Measurements from ENCODE around the gene COASY. TPM values are rescaled to one million over a fixed set of nuclear protein-coding genes. Genes with fewer than 3 reads are reported as not detected.

The COASY gene
- total and polyA plus RNA-seq, 2 experiments from 2014 or later = 43.5 to 74.7 TPM

GRCh38 chr17:42571435-42572225, 9.7 kb downstream of the COASY start:
- H3K27ac ChIP-seq = no peak overlapping the region
- no peak overlapping the region for H3K4me3 ChIP-seq
- peaks cover under 1% of the 10 kb centered on the region for H3K4me1 ChIP-seq (ENCODE audit: low read depth)
- no peaks in the 10 kb centered on the region for H3K27me3 ChIP-seq
- H3K36me3 ChIP-seq = peaks cover 49% of the 10 kb centered on the region
- no peak for DNase-seq (ENCODE audit: low read depth in 1 of 2, low spot score in 1 of 2)
- TF ChIP-seq, protein P1, sequence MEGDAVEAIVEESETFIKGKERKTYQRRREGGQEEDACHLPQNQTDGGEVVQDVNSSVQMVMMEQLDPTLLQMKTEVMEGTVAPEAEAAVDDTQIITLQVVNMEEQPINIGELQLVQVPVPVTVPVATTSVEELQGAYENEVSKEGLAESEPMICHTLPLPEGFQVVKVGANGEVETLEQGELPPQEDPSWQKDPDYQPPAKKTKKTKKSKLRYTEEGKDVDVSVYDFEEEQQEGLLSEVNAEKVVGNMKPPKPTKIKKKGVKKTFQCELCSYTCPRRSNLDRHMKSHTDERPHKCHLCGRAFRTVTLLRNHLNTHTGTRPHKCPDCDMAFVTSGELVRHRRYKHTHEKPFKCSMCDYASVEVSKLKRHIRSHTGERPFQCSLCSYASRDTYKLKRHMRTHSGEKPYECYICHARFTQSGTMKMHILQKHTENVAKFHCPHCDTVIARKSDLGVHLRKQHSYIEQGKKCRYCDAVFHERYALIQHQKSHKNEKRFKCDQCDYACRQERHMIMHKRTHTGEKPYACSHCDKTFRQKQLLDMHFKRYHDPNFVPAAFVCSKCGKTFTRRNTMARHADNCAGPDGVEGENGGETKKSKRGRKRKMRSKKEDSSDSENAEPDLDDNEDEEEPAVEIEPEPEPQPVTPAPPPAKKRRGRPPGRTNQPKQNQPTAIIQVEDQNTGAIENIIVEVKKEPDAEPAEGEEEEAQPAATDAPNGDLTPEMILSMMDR (IDR thresholded peaks at IDR 0.05; ENCODE audit: low read depth, low read length) = no peak
- no peaks in the 10 kb centered on the region for H3K9me3 ChIP-seq (ENCODE audit: low read depth)

DNA sequence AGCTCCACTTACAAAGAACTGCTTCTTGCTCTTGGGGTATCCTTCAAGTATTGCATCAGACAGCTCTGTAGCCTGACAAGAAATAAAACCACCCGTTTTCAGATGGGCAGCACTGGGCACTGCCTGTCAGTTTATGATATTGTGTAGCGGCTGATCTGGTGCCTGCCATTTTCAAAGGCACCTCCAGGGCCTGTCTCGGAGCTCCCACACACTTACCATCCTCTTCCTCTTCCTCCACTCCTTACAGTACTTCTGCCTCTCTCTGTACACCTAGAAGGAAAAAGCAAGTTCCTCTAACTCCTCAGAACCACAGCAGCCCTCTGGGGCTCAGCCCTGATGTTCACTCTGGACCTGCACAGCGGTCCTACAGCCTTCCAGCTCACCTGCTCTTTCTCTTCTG, 11.1 kb downstream of the COASY start:
- Histone ChIP-seq H3K36me3 (peaks cover 49% of the 10 kb centered on the region), H3K27me3 (no peaks in the 10 kb centered on the region), H3K4me3 (no peak overlapping the region), H3K27ac (no peak overlapping the region), H3K4me1 (ENCODE audit: low read depth) (no peaks in the 10 kb centered on the region), H3K9me3 (ENCODE audit: low read depth) (no peaks in the 10 kb centered on the region)
- no peak for DNase-seq (ENCODE audit: low read depth in 1 of 2, low spot score in 1 of 2)
- TF ChIP-seq, protein P1 (IDR thresholded peaks at IDR 0.05; ENCODE audit: low read depth, low read length) = no peak

- H3K36me3 ChIP-seq = peaks cover 40% of the 10 kb centered on the region
- DNase-seq (ENCODE audit: low read depth in 1 of 2, low spot score in 1 of 2) = no peak
- H3K4me1 ChIP-seq (ENCODE audit: low read depth) = no peaks in the 10 kb centered on the region
Measured at GRCh38 chr17:42574463-42574862, 12.5 kb downstream of the COASY start.

DNA sequence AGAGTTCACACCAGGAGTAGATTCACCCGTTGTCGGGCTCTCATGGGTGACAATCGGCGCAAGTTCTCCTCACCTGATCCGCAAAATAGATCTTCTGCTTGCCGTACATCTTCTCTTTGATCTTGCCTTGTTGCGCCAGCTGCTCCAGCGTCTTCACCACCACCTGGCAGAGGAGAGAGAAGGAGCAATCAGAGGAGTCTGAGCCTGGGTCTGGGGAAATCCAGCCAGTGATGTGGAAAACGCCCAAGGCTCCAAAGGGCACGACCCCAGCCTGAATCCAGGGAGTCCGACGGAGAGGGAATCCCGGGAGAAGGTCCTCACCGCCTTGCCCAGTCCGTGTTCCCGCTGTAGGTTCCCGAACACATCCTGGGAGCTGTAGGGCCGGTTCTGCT, 15.2 kb downstream of the COASY start:
- no peak overlapping the region for H3K27ac ChIP-seq
- H3K4me3 ChIP-seq = peak overlapping the region; percentile 64
- no peaks in the 10 kb centered on the region for H3K9me3 ChIP-seq (ENCODE audit: low read depth)
- H3K36me3 ChIP-seq = peaks cover 31% of the 10 kb centered on the region
- TF ChIP-seq, protein P1 (IDR thresholded peaks at IDR 0.05; ENCODE audit: low read depth, low read length) = no peak
- H3K27me3 ChIP-seq = no peaks in the 10 kb centered on the region
- DNase-seq (ENCODE audit: low read depth in 1 of 2, low spot score in 1 of 2) = no peak
- H3K4me1 ChIP-seq (ENCODE audit: low read depth) = no peaks in the 10 kb centered on the region

More at GRCh38 chr17:42574463-42574862, 12.5 kb downstream of the COASY start:
- TF ChIP-seq, protein P1 (IDR thresholded peaks at IDR 0.05; ENCODE audit: low read depth, low read length) = no peak
- Histone ChIP-seq H3K27me3 (no peaks in the 10 kb centered on the region), H3K4me3 (no peak overlapping the region), H3K9me3 (ENCODE audit: low read depth) (no peaks in the 10 kb centered on the region), H3K27ac (no peak overlapping the region)

- H3K36me3 ChIP-seq = peaks cover 28% of the 10 kb centered on the region
- H3K27me3 ChIP-seq = no peaks in the 10 kb centered on the region
- TF ChIP-seq, protein P1 (IDR thresholded peaks at IDR 0.05; ENCODE audit: low read depth, low read length) = peak; percentile 41
- H3K9me3 ChIP-seq (ENCODE audit: low read depth) = no peaks in the 10 kb centered on the region
- peak within 1 kb of the TSS; percentile 72 for H3K27ac ChIP-seq
- no peaks in the 10 kb centered on the region for H3K4me1 ChIP-seq (ENCODE audit: low read depth)
- DNase-seq (ENCODE audit: low read depth in 1 of 2, low spot score in 1 of 2) = peak; percentile 95 to 96
- H3K4me3 ChIP-seq = peak within 1 kb of the TSS; percentile 64
Measured at GRCh38 chr17:42577532-42578281, 15.8 kb downstream of the COASY start, which contains the start of gene PSMC3IP. Gene PSMC3IP, minus strand, starts transcription at chr17:42577729. Its CDS starts 43 bp downstream, at chr17:42577686.

All from cardiac muscle cell (in vitro differentiated cells and primary cell).